Measurements from ENCODE around the gene PDZD2.
"Not testable (repeated sequence)": the region's sequence is repeated elsewhere in the genome, so short reads cannot be mapped to it uniquely, and the experiment has no call there.

PDZD2 gene

GRCh38 chr5:32055891-32056866 lies 417.2 kb downstream of the PDZD2 start:
- no peak for DNase-seq

- peak; percentile 13 for DNase-seq
These were observed 418.5 kb downstream of the PDZD2 start for GRCh38 chr5:32057187-32058096.

GRCh38 chr5:32058101-32058500 lies 419.2 kb downstream of the PDZD2 start:
- no peak for DNase-seq

GRCh38 chr5:32058997-32059396 lies 420.1 kb downstream of the PDZD2 start:
- no peak for DNase-seq

- DNase-seq, result no peak
These were observed 421.0 kb downstream of the PDZD2 start for GRCh38 chr5:32059761-32060530.

- DNase-seq, result no peak
These were observed 422.3 kb downstream of the PDZD2 start for GRCh38 chr5:32061236-32061635.

GRCh38 chr5:32066448-32066847 lies 427.5 kb downstream of the PDZD2 start:
- no peak for DNase-seq

- DNase-seq, result no peak
These were observed 429.0 kb downstream of the PDZD2 start for GRCh38 chr5:32067774-32068470.

- no peak for DNase-seq
These were observed 429.6 kb downstream of the PDZD2 start for GRCh38 chr5:32068561-32068960.

- DNase-seq, result no peak
These were observed 430.5 kb downstream of the PDZD2 start for GRCh38 chr5:32069396-32069795.

GRCh38 chr5:32071351-32071944 lies 432.5 kb downstream of the PDZD2 start:
- no peak for DNase-seq

GRCh38 chr5:32072054-32072453 lies 433.1 kb downstream of the PDZD2 start:
- no peak for DNase-seq

GRCh38 chr5:32074401-32074800 lies 435.5 kb downstream of the PDZD2 start:
- no peak for DNase-seq

- peak; percentile 70 for DNase-seq
These were observed 438.1 kb downstream of the PDZD2 start for GRCh38 chr5:32076699-32077695.

- not testable (repeated sequence) for DNase-seq
These were observed 439.9 kb downstream of the PDZD2 start for GRCh38 chr5:32078855-32079254.

GRCh38 chr5:32080565-32080964 lies 441.6 kb downstream of the PDZD2 start:
- DNase-seq, result not testable (repeated sequence)

GRCh38 chr5:32082701-32083100 lies 443.8 kb downstream of the PDZD2 start:
- DNase-seq, result no peak

GRCh38 chr5:32083981-32084430 lies 445.1 kb downstream of the PDZD2 start:
- DNase-seq, result no peak

GRCh38 chr5:32087086-32088082 lies 448.5 kb downstream of the PDZD2 start:
- no peak for DNase-seq
